VCaP (cell line): ENCODE data around the gene TOP3B.

ENCODE experiments used
- H3K27ac ChIP-seq: fragments of 450-650 bp; 2 replicates; pipeline ENCODE4 v1.5.1; 2017
- CTCF ChIP-seq: fragments of 450-650 bp; conservative IDR thresholded peaks from 2 replicates; pipeline ENCODE4 v1.5.1; 2017; ENCODE audit warnings: mild to moderate bottlenecking, moderate library complexity

The TOP3B gene

GRCh38 chr22:21963286-21963685 lies 19.3 kb downstream of the TOP3B start:
- no peak overlapping the region for H3K27ac ChIP-seq
- no peak for TF ChIP-seq CTCF

GRCh38 chr22:21962655-21962949 lies 20.0 kb downstream of the TOP3B start:
- no peak for TF ChIP-seq CTCF
- no peak overlapping the region for H3K27ac ChIP-seq

GRCh38 chr22:21961886-21962654 lies 20.5 kb downstream of the TOP3B start:
- no peak for TF ChIP-seq CTCF
- no peak overlapping the region for H3K27ac ChIP-seq

- no peak overlapping the region for H3K27ac ChIP-seq
- TF ChIP-seq CTCF, result no peak
These were observed 21.3 kb downstream of the TOP3B start for GRCh38 chr22:21961127-21961867.

- no peak for TF ChIP-seq CTCF
- no peak overlapping the region for H3K27ac ChIP-seq
These were observed 22.1 kb downstream of the TOP3B start for GRCh38 chr22:21960200-21961126.

GRCh38 chr22:21959274-21960074 lies 23.1 kb downstream of the TOP3B start:
- TF ChIP-seq CTCF, result no peak
- no peak overlapping the region for H3K27ac ChIP-seq
